Endothelial cell of umbilical vein (primary cell): ENCODE data around the gene AGBL5. TPM values are rescaled to one million over a fixed set of nuclear protein-coding genes. Genes with fewer than 3 reads are reported as not detected.

Experiments used
- BruUV-seq: library from RNA; stranded (reverse); fragments of 400-500 nt; replicated peaks from 2 replicates; lab custom pipeline; 2021; lab: Mats Ljungman, UMichigan
- CTCF ChIA-PET: fragments of 300-600, 350-600 bp; sonication (Branson Sonifier 250); formaldehyde crosslinking; loops from one replicate; lab custom pipeline; 2021; ENCODE audit warnings: antibody characterized with exemption, inconsistent platforms; lab: Charles Lee
- POLR2A ChIA-PET: fragments of 300-600, 350-600 bp; sonication (Branson Sonifier 250); formaldehyde crosslinking; loops from one replicate; lab custom pipeline; 2021; ENCODE audit warnings: antibody characterized with exemption, inconsistent platforms; lab: Charles Lee
- DNase-seq: peaks from one replicate; pipeline ENCODE4 v3.0.0-alpha.2; 2011; ENCODE audit warnings: low read depth, low spot score
- FAIRE-seq: peaks from 2 replicates; lab custom pipeline; 2011; peaks lifted over from hg19 to GRCh38; lab: Jason Lieb, UNC
- H2AFZ ChIP-seq: 2 replicates; pipeline ENCODE4 v1.6.0; 2012; ENCODE audit warnings: low read depth, low read length, control low read depth, inconsistent platforms
- H3K27ac ChIP-seq: 2 replicates; pipeline ENCODE4 v1.5.1; 2011; ENCODE audit warnings: low read depth, mild to moderate bottlenecking, control low read depth, low read length, moderate library complexity; ENCODE audit not compliant: insufficient read depth
- H3K27me3 ChIP-seq, 2 experiments: 2 replicates each; pipeline versions ENCODE4 v1.6.0 to v1.6.1; 2011; ENCODE audit warnings: low read length in 2 of 2, mixed read lengths in 1 of 2; ENCODE audit not compliant: control insufficient read depth in 2 of 2, insufficient read depth in 2 of 2
- H3K36me3 ChIP-seq, 2 experiments: 2 replicates in 1 of 2; 3 replicates in 1 of 2; pipeline ENCODE4 v1.5.1; 2011; ENCODE audit warnings: low read length in 2 of 2, mild to moderate bottlenecking in 1 of 2, moderate library complexity in 1 of 2; ENCODE audit not compliant: control insufficient read depth in 2 of 2, insufficient read depth in 2 of 2; ENCODE audit errors: extremely low read depth in 1 of 2
- H3K4me1 ChIP-seq: 3 replicates; pipeline ENCODE4 v1.5.1; 2011; ENCODE audit warnings: mild to moderate bottlenecking, low read length; ENCODE audit not compliant: control insufficient read depth, insufficient read depth; ENCODE audit errors: extremely low read depth
- H3K4me2 ChIP-seq: 2 replicates; pipeline ENCODE4 v1.6.1; 2011; ENCODE audit warnings: low read length, control low read depth, mixed read lengths; ENCODE audit not compliant: insufficient read depth
- H3K4me3 ChIP-seq, 3 experiments: fragments of 200-600 bp in 1 of 3; sonication (generic), shearing (Covaris generic) in 1 of 3; replicated peaks in 1 of 3; 2 replicates each; pipeline ENCODE4 v1.5.1; 2011 to 2016; ENCODE audit warnings: control low read depth in 3 of 3, low read length in 3 of 3, mild to moderate bottlenecking in 2 of 3, inconsistent platforms in 1 of 3, low read depth in 1 of 3, moderate library complexity in 1 of 3; ENCODE audit not compliant: insufficient read depth in 1 of 3
- H3K79me2 ChIP-seq: 2 replicates; pipeline ENCODE4 v1.6.0; 2012; ENCODE audit warnings: low read length, inconsistent platforms; ENCODE audit not compliant: control insufficient read depth, insufficient read depth
- H3K9ac ChIP-seq: replicated peaks from 2 replicates; pipeline ENCODE3; 2011; ENCODE audit warnings: low read length, control low read depth; ENCODE audit not compliant: insufficient read depth; ENCODE audit errors: extremely low read depth
- H3K9me1 ChIP-seq: replicated peaks from 3 replicates; pipeline ENCODE4 v1.6.0; 2011; ENCODE audit warnings: mild to moderate bottlenecking, low read length; ENCODE audit not compliant: control insufficient read depth, insufficient read depth; ENCODE audit errors: extremely low read depth
- H3K9me3 ChIP-seq: replicated peaks from 2 replicates; pipeline ENCODE4 v1.5.1; 2012; ENCODE audit warnings: low read length, inconsistent platforms; ENCODE audit not compliant: control insufficient read depth, insufficient read depth
- H4K20me1 ChIP-seq: replicated peaks from 2 replicates; pipeline ENCODE3; 2011; ENCODE audit warnings: mild to moderate bottlenecking, low read length; ENCODE audit not compliant: control insufficient read depth, insufficient read depth; ENCODE audit errors: extremely low read depth
- EZH2 ChIP-seq: IDR thresholded peaks from 2 replicates; pipeline ENCODE4 v1.6.1; 2012; ENCODE audit warnings: borderline replicate concordance, low read depth, mild to moderate bottlenecking, moderate library complexity, low read length, inconsistent platforms; ENCODE audit not compliant: severe bottlenecking
- FOS ChIP-seq: IDR thresholded peaks from 2 replicates; pipeline ENCODE4 v1.6.1; 2011; ENCODE audit warnings: mild to moderate bottlenecking, low read length, moderate library complexity, borderline replicate concordance; ENCODE audit not compliant: insufficient read depth
- GATA2 ChIP-seq: IDR thresholded peaks from 2 replicates; pipeline ENCODE4 v1.7.0; 2011; ENCODE audit warnings: low read depth, mild to moderate bottlenecking, moderate library complexity, mixed read lengths, low read length; ENCODE audit not compliant: insufficient read length, insufficient read depth
- JUN ChIP-seq: IDR thresholded peaks from 2 replicates; pipeline ENCODE4 v1.6.1; 2011; ENCODE audit warnings: borderline replicate concordance, low read depth; ENCODE audit not compliant: insufficient read length, insufficient read depth
- MAX ChIP-seq: IDR thresholded peaks from 2 replicates; pipeline ENCODE4 v1.6.1; 2011; ENCODE audit not compliant: insufficient read depth, insufficient read length
- MYC ChIP-seq: IDR thresholded peaks from one replicate; pipeline ENCODE4 v1.6.1; 2011; ENCODE audit warnings: mild to moderate bottlenecking, low read depth, low read length
- POLR2A ChIP-seq: IDR thresholded peaks from 2 replicates; pipeline ENCODE4 v1.6.1; 2012; ENCODE audit warnings: low read depth, mild to moderate bottlenecking, control low read depth, low read length
- POLR2AphosphoS5 ChIP-seq: IDR thresholded peaks from 2 replicates; pipeline ENCODE4 v1.6.1; 2012; ENCODE audit warnings: low read depth, mild to moderate bottlenecking, control low read depth, low read length, moderate library complexity; ENCODE audit not compliant: insufficient read depth
- dilution Hi-C: fragments of 300-500 bp; cut with MboI; formaldehyde crosslinking; loops from one replicate; pipeline ENCODE4 v1.15.0; 2019; ENCODE audit warnings: low sequenced_read_pairs; ENCODE audit not compliant: extremely low pct_ligation_motif_present
- intact Hi-C: fragments of 100-400 bp; cut with micrococcal nuclease; formaldehyde crosslinking; loops from one replicate; pipeline ENCODE4 v1.10.0; 2022
- polyA plus RNA-seq, 4 experiments: library from polyadenylated mRNA; depleted of rRNA in 3 of 4; stranded (reverse) in 3 of 4; unstranded in 1 of 4; fragments of >200 nt; gene quantifications; 2 replicates each; pipeline versions ENCODE4 v1.2.1 to v1.2.3, GENCODE V29; 2011 to 2012; ENCODE audit warnings: missing spikeins in 1 of 4
- total RNA-seq: library from RNA; stranded (reverse); gene quantifications from 2 replicates; pipeline ENCODE4 v1.2.3, GENCODE V29; 2021
- TF ChIP-seq, protein P1 (sequence below), 2 donors: IDR thresholded peaks; 1 replicate in 1 of 2; 2 replicates in 1 of 2; pipeline ENCODE4 v1.5.1; 2011; ENCODE audit warnings: low read length in 2 of 2, mild to moderate bottlenecking in 2 of 2, moderate library complexity in 2 of 2, control low read depth in 1 of 2, inconsistent platforms in 1 of 2, low read depth in 1 of 2; ENCODE audit not compliant: insufficient read depth in 1 of 2; ENCODE audit errors: extremely low read depth in 1 of 2

AGBL5 gene
- total and polyA plus RNA-seq, 2 donors (not counting 3 experiments of a cell fraction or from before 2014, with no cell fraction given): 28.2 to 41.9 TPM

DNA sequence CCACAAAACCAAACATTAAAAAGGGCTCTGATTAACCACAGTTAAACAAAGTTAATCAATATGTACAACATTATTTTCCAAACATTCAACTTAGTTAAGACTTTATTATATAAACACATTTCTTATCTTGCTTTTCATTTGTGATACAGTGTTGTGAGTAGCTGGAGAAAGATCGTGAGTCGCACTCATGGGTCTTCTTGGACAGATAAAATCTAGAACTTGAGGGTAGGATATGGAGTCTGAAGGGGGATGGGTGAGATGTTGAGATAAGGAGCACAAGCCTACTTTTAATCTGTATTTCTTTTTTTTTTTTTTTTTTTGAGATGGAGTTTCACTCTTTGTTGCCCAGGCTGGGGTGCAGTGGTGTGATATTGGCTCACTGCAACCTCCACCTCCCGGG, 41.3 kb upstream of the AGBL5 start:
- dilution Hi-C loops (no loop called here), intact Hi-C loops (no loop called here)
- Histone ChIP-seq H3K9me3 (no peaks in the 10 kb centered on the region), H3K4me1 (peaks cover 4% of the 10 kb centered on the region), H3K36me3 (no peaks in the 10 kb centered on the region), H2AFZ (no peak overlapping the region), H3K4me3 (no peak overlapping the region), H3K79me2 (no peaks in the 10 kb centered on the region), H3K27me3 (no peaks in the 10 kb centered on the region), H3K9me1 (no peaks in the 10 kb centered on the region), H3K9ac (no peak overlapping the region), H3K4me2 (no peak overlapping the region), H3K27ac (no peak overlapping the region), H4K20me1 (no peaks in the 10 kb centered on the region)
- POLR2A ChIA-PET: no interaction called here
- DNase-seq (no peak), FAIRE-seq (no peak)
- CTCF ChIA-PET: interaction anchor here (0.6 to 4.9 kb wide), 7 partner anchors 19 to 333 kb away, joined by 3 to 46 read pairs (median 3); no protein-coding TSS in a partner anchor
- BruUV-seq: no TSS peak
- no peak for TF ChIP-seq MAX
- no peak for TF ChIP-seq FOS
- TF ChIP-seq, protein P1, sequence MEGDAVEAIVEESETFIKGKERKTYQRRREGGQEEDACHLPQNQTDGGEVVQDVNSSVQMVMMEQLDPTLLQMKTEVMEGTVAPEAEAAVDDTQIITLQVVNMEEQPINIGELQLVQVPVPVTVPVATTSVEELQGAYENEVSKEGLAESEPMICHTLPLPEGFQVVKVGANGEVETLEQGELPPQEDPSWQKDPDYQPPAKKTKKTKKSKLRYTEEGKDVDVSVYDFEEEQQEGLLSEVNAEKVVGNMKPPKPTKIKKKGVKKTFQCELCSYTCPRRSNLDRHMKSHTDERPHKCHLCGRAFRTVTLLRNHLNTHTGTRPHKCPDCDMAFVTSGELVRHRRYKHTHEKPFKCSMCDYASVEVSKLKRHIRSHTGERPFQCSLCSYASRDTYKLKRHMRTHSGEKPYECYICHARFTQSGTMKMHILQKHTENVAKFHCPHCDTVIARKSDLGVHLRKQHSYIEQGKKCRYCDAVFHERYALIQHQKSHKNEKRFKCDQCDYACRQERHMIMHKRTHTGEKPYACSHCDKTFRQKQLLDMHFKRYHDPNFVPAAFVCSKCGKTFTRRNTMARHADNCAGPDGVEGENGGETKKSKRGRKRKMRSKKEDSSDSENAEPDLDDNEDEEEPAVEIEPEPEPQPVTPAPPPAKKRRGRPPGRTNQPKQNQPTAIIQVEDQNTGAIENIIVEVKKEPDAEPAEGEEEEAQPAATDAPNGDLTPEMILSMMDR (IDR thresholded peaks at IDR 0.05; ENCODE audit: extremely low read depth in 1 of 2, insufficient read depth in 1 of 2, low read depth in 1 of 2, low read length in 2 of 2): no peak
- TF ChIP-seq MYC: no peak
- no peak for TF ChIP-seq EZH2

GRCh38 chr2:27013738-27014137, 37.7 kb upstream of the AGBL5 start:
- ChIA-PET CTCF (interaction anchor here (4.9 kb wide), 1 partner anchor 51 kb away, joined by 46 read pairs; no protein-coding TSS in a partner anchor), POLR2A (no interaction called here)
- BruUV-seq: no TSS peak
- no peaks in the 10 kb centered on the region for H3K36me3 ChIP-seq
- intact Hi-C loops: no loop called here
- H3K4me2 ChIP-seq: no peak overlapping the region
- no peaks in the 10 kb centered on the region for H3K9me3 ChIP-seq
- H2AFZ ChIP-seq: no peak overlapping the region
- TF ChIP-seq JUN (no peak), EZH2 (no peak), POLR2A (no peak), FOS (no peak), GATA2 (no peak), MYC (no peak), MAX (no peak), POLR2AphosphoS5 (no peak)
- TF ChIP-seq, protein P1 (IDR thresholded peaks at IDR 0.05; ENCODE audit: extremely low read depth in 1 of 2, insufficient read depth in 1 of 2, low read depth in 1 of 2, low read length in 2 of 2): no peak
- no peaks in the 10 kb centered on the region for H4K20me1 ChIP-seq
- FAIRE-seq (no peak), DNase-seq (no peak)
- peaks cover 14% of the 10 kb centered on the region for H3K4me1 ChIP-seq
- no peak overlapping the region for H3K27ac ChIP-seq
- H3K9me1 ChIP-seq: no peaks in the 10 kb centered on the region
- dilution Hi-C loops: no loop called here
- H3K4me3 ChIP-seq: no peak overlapping the region
- H3K27me3 ChIP-seq: no peaks in the 10 kb centered on the region
- H3K9ac ChIP-seq: no peak overlapping the region
- no peaks in the 10 kb centered on the region for H3K79me2 ChIP-seq
